Measurements from ENCODE around the gene CSNK1G1. TPM values are rescaled to one million over a fixed set of nuclear protein-coding genes. Genes with fewer than 3 reads are reported as not detected.

CSNK1G1 gene
- total RNA-seq, 4 donors from 2014 or later = 16.5 to 41.8 (median 33.3) TPM

GRCh38 chr15:64143276-64143675, 212.7 kb downstream of the CSNK1G1 start:
- Histone ChIP-seq H3K4me1 (no peaks in the 10 kb centered on the region), H3K27ac (no peak overlapping the region), H3K4me3 (no peak overlapping the region), H3K27me3 (no peaks in the 10 kb centered on the region), H3K36me3 (no peaks in the 10 kb centered on the region), H3K9me3 (no peaks in the 10 kb centered on the region)
- DNase-seq = no peak
- intact Hi-C loops (cut with DNase I; ENCODE audit: low total_unique reads) = no loop called here
- TF ChIP-seq, protein P1, sequence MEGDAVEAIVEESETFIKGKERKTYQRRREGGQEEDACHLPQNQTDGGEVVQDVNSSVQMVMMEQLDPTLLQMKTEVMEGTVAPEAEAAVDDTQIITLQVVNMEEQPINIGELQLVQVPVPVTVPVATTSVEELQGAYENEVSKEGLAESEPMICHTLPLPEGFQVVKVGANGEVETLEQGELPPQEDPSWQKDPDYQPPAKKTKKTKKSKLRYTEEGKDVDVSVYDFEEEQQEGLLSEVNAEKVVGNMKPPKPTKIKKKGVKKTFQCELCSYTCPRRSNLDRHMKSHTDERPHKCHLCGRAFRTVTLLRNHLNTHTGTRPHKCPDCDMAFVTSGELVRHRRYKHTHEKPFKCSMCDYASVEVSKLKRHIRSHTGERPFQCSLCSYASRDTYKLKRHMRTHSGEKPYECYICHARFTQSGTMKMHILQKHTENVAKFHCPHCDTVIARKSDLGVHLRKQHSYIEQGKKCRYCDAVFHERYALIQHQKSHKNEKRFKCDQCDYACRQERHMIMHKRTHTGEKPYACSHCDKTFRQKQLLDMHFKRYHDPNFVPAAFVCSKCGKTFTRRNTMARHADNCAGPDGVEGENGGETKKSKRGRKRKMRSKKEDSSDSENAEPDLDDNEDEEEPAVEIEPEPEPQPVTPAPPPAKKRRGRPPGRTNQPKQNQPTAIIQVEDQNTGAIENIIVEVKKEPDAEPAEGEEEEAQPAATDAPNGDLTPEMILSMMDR (IDR thresholded peaks at IDR 0.05) = no peak
- no peak for TF ChIP-seq POLR2A (IDR thresholded peaks at IDR 0.05)

- Histone ChIP-seq H3K4me1 (no peaks in the 10 kb centered on the region), H3K36me3 (no peaks in the 10 kb centered on the region), H3K27ac (no peak overlapping the region), H3K9me3 (no peaks in the 10 kb centered on the region), H3K4me3 (no peak overlapping the region), H3K27me3 (no peaks in the 10 kb centered on the region)
- DNase-seq = no peak
- intact Hi-C loops (cut with DNase I; ENCODE audit: low total_unique reads) = no loop called here
- TF ChIP-seq, protein P1 (IDR thresholded peaks at IDR 0.05) = no peak
- TF ChIP-seq POLR2A (IDR thresholded peaks at IDR 0.05) = no peak
Measured at GRCh38 chr15:64141798-64142512, 214.0 kb downstream of the CSNK1G1 start.

DNA sequence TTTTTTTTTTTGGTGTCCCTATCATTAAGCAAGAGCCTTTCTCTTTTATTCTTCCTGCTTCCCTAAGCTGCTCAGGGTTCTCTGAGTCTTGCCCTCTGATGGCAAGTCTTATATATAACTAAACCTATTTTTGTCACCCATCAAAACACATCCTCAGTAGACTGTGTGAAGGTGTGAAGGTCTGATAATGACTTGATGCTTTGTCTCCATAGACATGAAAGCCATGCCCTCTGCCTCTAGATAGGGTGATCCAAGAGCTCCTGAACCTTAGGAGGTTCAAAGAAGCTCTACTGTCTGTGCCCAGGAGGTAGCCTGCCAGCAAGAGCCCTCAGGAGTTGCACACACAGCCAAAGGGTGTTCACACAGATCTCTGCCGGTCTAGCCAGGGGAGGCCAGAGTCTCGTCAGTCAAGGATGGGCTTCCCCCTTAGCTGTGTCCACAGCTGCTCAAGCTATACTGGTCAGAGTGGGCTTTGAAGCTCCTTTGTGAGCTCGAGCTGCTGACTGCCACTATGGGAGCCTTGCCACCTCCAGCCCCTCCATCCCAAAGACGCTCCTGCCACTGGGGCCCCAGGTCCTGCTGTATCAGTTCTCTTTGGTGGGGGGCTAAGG, 217.5 kb downstream of the CSNK1G1 start:
- H3K27me3 ChIP-seq = no peaks in the 10 kb centered on the region
- no peak overlapping the region for H3K4me3 ChIP-seq
- no peak overlapping the region for H3K27ac ChIP-seq
- intact Hi-C loops (cut with DNase I; ENCODE audit: low total_unique reads) = no loop called here
- no peaks in the 10 kb centered on the region for H3K36me3 ChIP-seq
- no peaks in the 10 kb centered on the region for H3K4me1 ChIP-seq
- no peak for DNase-seq
- TF ChIP-seq, protein P1 (IDR thresholded peaks at IDR 0.05) = no peak
- no peak for TF ChIP-seq POLR2A (IDR thresholded peaks at IDR 0.05)
- no peaks in the 10 kb centered on the region for H3K9me3 ChIP-seq

GRCh38 chr15:64137226-64137833, 218.6 kb downstream of the CSNK1G1 start:
- intact Hi-C loops (cut with DNase I; ENCODE audit: low total_unique reads) = no loop called here
- H3K27me3 ChIP-seq = no peaks in the 10 kb centered on the region
- no peaks in the 10 kb centered on the region for H3K4me1 ChIP-seq
- no peaks in the 10 kb centered on the region for H3K36me3 ChIP-seq
- no peak for TF ChIP-seq POLR2A (IDR thresholded peaks at IDR 0.05)
- TF ChIP-seq, protein P1 (IDR thresholded peaks at IDR 0.05) = no peak
- H3K9me3 ChIP-seq = no peaks in the 10 kb centered on the region
- H3K4me3 ChIP-seq = no peak overlapping the region
- DNase-seq = no peak
- H3K27ac ChIP-seq = no peak overlapping the region

GRCh38 chr15:64136347-64136746, 219.6 kb downstream of the CSNK1G1 start:
- no peak for TF ChIP-seq POLR2A (IDR thresholded peaks at IDR 0.05)
- TF ChIP-seq, protein P1 (IDR thresholded peaks at IDR 0.05) = no peak
- intact Hi-C loops (cut with DNase I; ENCODE audit: low total_unique reads) = no loop called here
- Histone ChIP-seq H3K27me3 (no peaks in the 10 kb centered on the region), H3K9me3 (no peaks in the 10 kb centered on the region), H3K27ac (no peak overlapping the region), H3K4me3 (no peak overlapping the region), H3K4me1 (no peaks in the 10 kb centered on the region), H3K36me3 (no peaks in the 10 kb centered on the region)
- no peak for DNase-seq

Measured in uterus (tissue), 4 donors.